Keratinocyte (primary cell): ENCODE measurements around the gene TTC3. TPM values are rescaled to one million over a fixed set of nuclear protein-coding genes. Genes with fewer than 3 reads are reported as not detected.

ENCODE experiments used
- DNase-seq: peaks from one replicate; pipeline ENCODE4 v3.0.0-alpha.2; 2011; ENCODE audit warnings: low read depth, missing footprints, low spot score
- FAIRE-seq: peaks from 2 replicates; lab custom pipeline; 2011; peaks lifted over from hg19 to GRCh38; lab: Jason Lieb, UNC
- H2AFZ ChIP-seq: 2 replicates; pipeline ENCODE4 v1.6.0; 2012; ENCODE audit warnings: low read length, control low read depth, inconsistent platforms; ENCODE audit not compliant: control insufficient read depth
- H3K27ac ChIP-seq: 2 replicates; pipeline ENCODE4 v1.5.1; 2011; ENCODE audit warnings: low read length; ENCODE audit not compliant: control insufficient read depth, insufficient read depth
- H3K27me3 ChIP-seq: 3 replicates; pipeline ENCODE4 v1.6.0; 2011; ENCODE audit warnings: low read length; ENCODE audit not compliant: control insufficient read depth, insufficient read depth; ENCODE audit errors: extremely low read depth
- H3K36me3 ChIP-seq, 2 experiments: 2 replicates in 1 of 2; 3 replicates in 1 of 2; pipeline ENCODE4 v1.5.1; 2011; ENCODE audit warnings: low read length in 2 of 2, mild to moderate bottlenecking in 1 of 2; ENCODE audit not compliant: control insufficient read depth in 2 of 2, insufficient read depth in 2 of 2; ENCODE audit errors: extremely low read depth in 1 of 2
- H3K4me1 ChIP-seq: 3 replicates; pipeline ENCODE4 v1.5.1; 2011; ENCODE audit warnings: low read length; ENCODE audit not compliant: control insufficient read depth, insufficient read depth; ENCODE audit errors: extremely low read depth
- H3K4me2 ChIP-seq: 3 replicates; pipeline ENCODE4 v1.6.0; 2011; ENCODE audit warnings: low read depth, low read length; ENCODE audit not compliant: control insufficient read depth, insufficient read depth; ENCODE audit errors: extremely low read depth
- H3K4me3 ChIP-seq, 3 experiments: fragments of 200-600 bp in 1 of 3; sonication (generic) in 1 of 3; 2 replicates in 2 of 3; 3 replicates in 1 of 3; pipeline ENCODE4 v1.5.1; 2011 to 2016; ENCODE audit warnings: low read length in 3 of 3, mild to moderate bottlenecking in 3 of 3, control low read depth in 2 of 3, inconsistent platforms in 1 of 3, low read depth in 1 of 3, mixed read lengths in 1 of 3, mixed run types in 1 of 3, moderate library complexity in 1 of 3; ENCODE audit not compliant: control insufficient read depth in 2 of 3, insufficient read depth in 2 of 3; ENCODE audit errors: extremely low read depth in 1 of 3
- H3K79me2 ChIP-seq: 2 replicates; pipeline ENCODE4 v1.6.0; 2012; ENCODE audit warnings: low read length; ENCODE audit not compliant: control insufficient read depth, insufficient read depth
- H3K9ac ChIP-seq: 3 replicates; pipeline ENCODE4 v1.6.0; 2011; ENCODE audit warnings: low read length; ENCODE audit not compliant: control insufficient read depth, insufficient read depth; ENCODE audit errors: extremely low read depth
- H3K9me1 ChIP-seq: 3 replicates; pipeline ENCODE4 v1.6.0; 2011; ENCODE audit warnings: low read length; ENCODE audit not compliant: control insufficient read depth, insufficient read depth; ENCODE audit errors: extremely low read depth
- H3K9me3 ChIP-seq: 2 replicates; pipeline ENCODE4 v1.5.1; 2012; ENCODE audit warnings: low read depth, low read length; ENCODE audit not compliant: control insufficient read depth
- H4K20me1 ChIP-seq: 3 replicates; pipeline ENCODE4 v1.6.0; 2011; ENCODE audit warnings: low read length; ENCODE audit not compliant: control insufficient read depth, insufficient read depth; ENCODE audit errors: extremely low read depth
- EZH2 ChIP-seq: IDR thresholded peaks from one replicate; pipeline ENCODE4 v1.6.1; 2012; ENCODE audit warnings: inconsistent platforms, mild to moderate bottlenecking, low read length, moderate library complexity
- dilution Hi-C: fragments of 300-500 bp; cut with MboI; formaldehyde crosslinking; loops from one replicate; pipeline ENCODE4 v1.7.0; 2020; ENCODE audit warnings: low sequenced_read_pairs; ENCODE audit not compliant: extremely low pct_ligation_motif_present
- polyA plus RNA-seq, 5 experiments: library from polyadenylated mRNA; depleted of rRNA in 3 of 5; stranded (reverse) in 3 of 5; stranded (forward) in 1 of 5; unstranded in 1 of 5; fragments of >200 nt; gene quantifications; 1 replicate in 1 of 5; 2 replicates in 3 of 5; 3 replicates in 1 of 5; pipeline versions ENCODE4 v1.2.1 to v1.2.3, GENCODE V29; 2011 to 2012; ENCODE audit warnings: missing spikeins in 2 of 5, low read depth in 1 of 5, low replicate concordance in 1 of 5
- TF ChIP-seq, protein P1 (sequence below), 3 experiments: IDR thresholded peaks in 1 of 3; conservative IDR thresholded peaks in 1 of 3; optimal IDR thresholded peaks in 1 of 3; 2 replicates in 2 of 3; 3 replicates in 1 of 3; pipeline versions ENCODE3 to v1.5.1; 2011; ENCODE audit warnings: low read length in 3 of 3, mild to moderate bottlenecking in 3 of 3, moderate library complexity in 2 of 3, control low read depth in 1 of 3, inconsistent platforms in 1 of 3; ENCODE audit not compliant: insufficient read depth in 2 of 3; ENCODE audit errors: extremely low read depth in 1 of 3

The TTC3 gene
- polyA plus RNA-seq, 1 donor (not counting 4 experiments of a cell fraction or from before 2014, with no cell fraction given) = 38.5 TPM

DNA sequence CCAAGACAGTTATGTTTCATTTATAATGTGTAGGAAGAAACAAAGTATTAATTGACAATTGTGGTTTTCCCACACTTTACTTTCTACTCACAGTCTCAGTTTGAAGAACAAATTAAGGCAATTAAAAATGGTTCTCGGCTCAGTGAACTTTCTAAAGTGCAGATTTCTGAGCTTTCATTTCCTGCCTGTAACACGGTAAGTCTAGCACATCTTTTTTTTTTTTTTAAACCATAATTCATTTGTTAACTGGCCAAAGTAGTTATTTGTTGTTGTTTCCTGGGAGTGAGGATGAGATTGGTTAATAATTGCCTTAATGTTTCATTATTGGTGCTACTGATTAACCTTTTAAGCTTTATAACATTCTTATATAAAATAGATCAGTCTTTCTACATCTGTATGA is 119.0 kb downstream of the TTC3 start:
- H3K27ac ChIP-seq = no peak overlapping the region
- no peaks in the 10 kb centered on the region for H3K27me3 ChIP-seq
- H3K4me3 ChIP-seq = no peak overlapping the region
- H3K36me3 ChIP-seq = peaks cover 20 to 25% of the 10 kb centered on the region in 2 experiments
- no peak overlapping the region for H3K9ac ChIP-seq
- no peak overlapping the region for H3K4me2 ChIP-seq
- FAIRE-seq (no peak), DNase-seq (no peak)
- H4K20me1 ChIP-seq = no peaks in the 10 kb centered on the region
- no peaks in the 10 kb centered on the region for H3K9me1 ChIP-seq
- dilution Hi-C loops = no loop called here
- TF ChIP-seq, protein P1, sequence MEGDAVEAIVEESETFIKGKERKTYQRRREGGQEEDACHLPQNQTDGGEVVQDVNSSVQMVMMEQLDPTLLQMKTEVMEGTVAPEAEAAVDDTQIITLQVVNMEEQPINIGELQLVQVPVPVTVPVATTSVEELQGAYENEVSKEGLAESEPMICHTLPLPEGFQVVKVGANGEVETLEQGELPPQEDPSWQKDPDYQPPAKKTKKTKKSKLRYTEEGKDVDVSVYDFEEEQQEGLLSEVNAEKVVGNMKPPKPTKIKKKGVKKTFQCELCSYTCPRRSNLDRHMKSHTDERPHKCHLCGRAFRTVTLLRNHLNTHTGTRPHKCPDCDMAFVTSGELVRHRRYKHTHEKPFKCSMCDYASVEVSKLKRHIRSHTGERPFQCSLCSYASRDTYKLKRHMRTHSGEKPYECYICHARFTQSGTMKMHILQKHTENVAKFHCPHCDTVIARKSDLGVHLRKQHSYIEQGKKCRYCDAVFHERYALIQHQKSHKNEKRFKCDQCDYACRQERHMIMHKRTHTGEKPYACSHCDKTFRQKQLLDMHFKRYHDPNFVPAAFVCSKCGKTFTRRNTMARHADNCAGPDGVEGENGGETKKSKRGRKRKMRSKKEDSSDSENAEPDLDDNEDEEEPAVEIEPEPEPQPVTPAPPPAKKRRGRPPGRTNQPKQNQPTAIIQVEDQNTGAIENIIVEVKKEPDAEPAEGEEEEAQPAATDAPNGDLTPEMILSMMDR (optimal IDR thresholded peaks at IDR 0.05 in 1 of 3, IDR thresholded peaks at IDR 0.05 in 1 of 3, conservative IDR thresholded peaks at IDR 0.05 in 1 of 3; ENCODE audit: extremely low read depth in 1 of 3, insufficient read depth in 2 of 3, low read length in 3 of 3) = no peak
- no peak for TF ChIP-seq EZH2
- H3K79me2 ChIP-seq = no peaks in the 10 kb centered on the region
- H2AFZ ChIP-seq = no peak overlapping the region
- H3K4me1 ChIP-seq = no peaks in the 10 kb centered on the region
- no peaks in the 10 kb centered on the region for H3K9me3 ChIP-seq

DNA sequence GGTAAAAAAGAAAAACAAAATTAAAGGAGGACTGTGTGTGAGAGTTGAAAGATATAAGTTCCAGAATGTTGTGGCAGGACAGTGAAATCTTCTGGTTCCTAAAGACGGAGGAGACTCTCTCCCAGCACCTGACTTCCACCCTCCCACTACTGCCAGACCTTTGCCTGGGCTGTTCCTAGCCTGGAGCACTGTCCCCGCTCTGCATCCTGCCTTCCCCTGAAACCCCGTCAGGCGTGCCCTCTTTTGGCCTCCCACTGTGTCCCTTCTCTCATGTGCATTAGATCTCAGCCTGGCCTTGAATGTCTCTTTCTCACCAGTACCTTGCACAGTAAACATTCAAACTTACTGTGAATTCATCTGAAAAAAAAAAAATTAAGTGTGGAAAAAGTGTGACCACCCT is 120.0 kb downstream of the TTC3 start:
- Histone ChIP-seq H3K79me2 (no peaks in the 10 kb centered on the region), H4K20me1 (no peaks in the 10 kb centered on the region), H3K4me1 (no peaks in the 10 kb centered on the region), H3K27ac (no peak overlapping the region), H3K27me3 (no peaks in the 10 kb centered on the region), H2AFZ (no peak overlapping the region), H3K9ac (no peak overlapping the region), H3K9me3 (no peaks in the 10 kb centered on the region), H3K9me1 (no peaks in the 10 kb centered on the region), H3K4me3 (no peak overlapping the region), H3K4me2 (no peak overlapping the region), H3K36me3 (peaks cover 16 to 22% of the 10 kb centered on the region in 2 experiments)
- FAIRE-seq = no peak
- no peak for DNase-seq
- dilution Hi-C loops = no loop called here
- TF ChIP-seq, protein P1 (optimal IDR thresholded peaks at IDR 0.05 in 1 of 3, IDR thresholded peaks at IDR 0.05 in 1 of 3, conservative IDR thresholded peaks at IDR 0.05 in 1 of 3; ENCODE audit: extremely low read depth in 1 of 3, insufficient read depth in 2 of 3, low read length in 3 of 3) = no peak
- TF ChIP-seq EZH2 = no peak
